ENCODE results near the gene CHCHD6.

The CHCHD6 gene

DNA sequence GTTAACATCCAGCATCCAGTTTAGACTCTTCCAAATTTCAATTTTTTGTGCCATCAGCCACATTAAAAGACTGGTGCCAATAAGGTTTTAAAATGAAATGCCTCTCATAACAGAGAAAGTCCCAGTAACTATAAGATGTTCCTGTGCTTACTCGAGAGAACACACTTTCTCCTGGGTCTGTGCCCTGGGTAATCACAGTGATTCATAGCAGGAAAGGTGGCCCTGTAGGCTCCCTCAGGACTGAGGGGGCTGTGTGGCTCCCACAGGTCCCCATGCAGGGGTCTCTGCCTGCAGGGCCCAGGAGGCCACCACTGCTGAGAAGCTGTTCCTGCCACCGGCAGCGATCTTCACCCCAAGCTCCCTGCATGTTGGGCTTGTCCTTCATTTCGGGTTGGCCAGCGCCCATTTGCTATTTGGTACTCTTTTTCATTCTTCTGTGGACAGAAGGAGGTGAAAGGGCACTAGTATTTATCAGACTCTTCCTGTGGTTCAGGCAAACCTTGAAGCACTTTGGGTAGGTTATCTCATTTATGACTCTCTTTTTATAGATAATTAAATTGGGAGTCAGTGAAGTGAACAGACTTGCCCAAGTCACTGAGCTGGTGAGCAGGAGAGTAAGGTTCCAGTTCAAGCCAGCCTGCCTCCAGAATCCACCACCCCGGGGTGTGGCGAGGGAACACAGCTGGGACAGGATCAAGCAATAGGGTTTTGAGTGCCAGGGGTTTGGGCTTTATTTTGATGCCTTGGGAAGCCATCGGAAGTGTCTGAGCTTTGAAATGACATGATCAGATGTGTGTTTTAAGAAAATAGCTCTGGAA, 234.7 kb downstream of the CHCHD6 start:
- DNase-seq = no peak

GRCh38 chr3:126939338-126939718, 235.3 kb downstream of the CHCHD6 start:
- DNase-seq = peak in 14 of 56 donors; percentile 9 to 56 (median 15)

- DNase-seq = no peak
These were observed 235.7 kb downstream of the CHCHD6 start for GRCh38 chr3:126939733-126940132.

DNA sequence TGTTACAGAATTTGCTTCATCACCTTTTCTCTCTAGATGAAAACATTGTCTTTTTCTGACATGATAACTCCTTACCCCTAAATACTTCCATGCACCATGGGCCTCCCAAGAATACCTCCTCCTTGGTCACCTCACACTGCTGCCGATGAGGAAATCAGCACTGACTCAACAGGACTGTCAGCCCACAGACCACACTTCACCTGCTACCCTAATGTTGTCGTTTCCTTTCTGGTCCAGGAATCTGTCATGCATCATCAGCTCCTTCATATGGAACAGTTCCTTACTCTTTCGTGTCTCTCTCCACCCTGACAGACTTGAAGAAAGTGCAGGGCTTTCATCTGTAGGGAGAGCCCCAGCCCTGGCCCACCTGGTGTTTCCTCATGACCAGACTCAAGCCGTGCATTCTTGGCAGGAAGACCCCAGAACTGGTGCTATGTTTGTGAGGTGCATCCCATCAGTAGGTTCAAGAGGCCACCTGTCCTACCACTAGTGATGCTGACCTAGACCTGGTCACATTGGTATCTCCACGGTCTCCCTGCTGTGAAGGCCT, 237.8 kb downstream of the CHCHD6 start:
- no peak for DNase-seq

- no peak for DNase-seq
These were observed 240.3 kb downstream of the CHCHD6 start for GRCh38 chr3:126944089-126944965.

GRCh38 chr3:126945171-126945721, 241.2 kb downstream of the CHCHD6 start:
- DNase-seq = no peak

- DNase-seq = no peak
These were observed 241.9 kb downstream of the CHCHD6 start for GRCh38 chr3:126945891-126946290.

DNA sequence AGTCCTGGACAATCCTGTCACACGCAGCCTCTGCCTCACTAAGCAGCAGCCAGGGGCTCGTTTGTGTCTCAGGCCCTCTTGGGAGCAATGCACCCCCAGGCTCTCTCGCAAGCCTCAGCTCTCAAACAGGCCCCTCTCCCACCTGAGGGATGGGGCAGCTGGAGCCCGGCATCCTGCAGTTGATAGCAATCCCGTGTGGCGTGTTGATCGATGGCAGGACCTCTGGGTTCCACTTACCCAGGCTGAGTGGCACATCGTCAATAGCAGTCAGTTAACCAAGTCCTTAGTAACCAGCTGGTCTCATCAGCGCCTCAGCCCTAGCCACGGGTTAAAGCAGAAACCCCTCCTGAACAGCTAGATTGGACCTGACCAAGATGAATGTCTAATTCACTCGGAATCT, 242.4 kb downstream of the CHCHD6 start:
- DNase-seq = no peak

GRCh38 chr3:126947429-126947828, 243.4 kb downstream of the CHCHD6 start:
- no peak for DNase-seq

DNA sequence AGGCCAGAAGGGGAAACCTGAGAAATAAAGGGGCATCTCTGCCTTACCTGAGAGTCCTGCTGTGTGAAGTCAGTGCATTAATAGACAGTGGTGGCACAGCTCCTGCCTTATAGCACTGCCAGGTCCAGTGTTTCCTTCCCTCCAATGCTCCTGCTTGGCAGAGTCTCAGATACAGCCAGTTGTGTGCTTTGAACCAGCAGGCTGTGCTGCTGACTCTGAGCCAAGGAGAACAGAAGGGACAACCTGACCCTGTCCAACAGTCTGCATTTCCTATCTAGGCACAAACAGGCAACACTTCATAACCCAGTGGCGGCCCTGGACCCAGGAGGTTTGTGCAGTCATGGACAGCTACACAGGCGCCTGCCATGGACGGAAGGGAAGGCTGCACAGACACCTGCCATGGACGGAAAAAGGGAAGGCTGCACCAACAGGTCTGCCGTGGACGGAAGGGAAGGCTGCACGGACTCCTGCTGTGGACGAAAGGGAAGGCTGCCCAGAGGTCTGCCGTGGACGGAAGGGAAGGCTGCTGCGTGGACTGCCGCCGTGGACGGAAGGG, 245.0 kb downstream of the CHCHD6 start:
- no peak for DNase-seq

GRCh38 chr3:126951561-126951960, 247.5 kb downstream of the CHCHD6 start:
- no peak for DNase-seq

DNA sequence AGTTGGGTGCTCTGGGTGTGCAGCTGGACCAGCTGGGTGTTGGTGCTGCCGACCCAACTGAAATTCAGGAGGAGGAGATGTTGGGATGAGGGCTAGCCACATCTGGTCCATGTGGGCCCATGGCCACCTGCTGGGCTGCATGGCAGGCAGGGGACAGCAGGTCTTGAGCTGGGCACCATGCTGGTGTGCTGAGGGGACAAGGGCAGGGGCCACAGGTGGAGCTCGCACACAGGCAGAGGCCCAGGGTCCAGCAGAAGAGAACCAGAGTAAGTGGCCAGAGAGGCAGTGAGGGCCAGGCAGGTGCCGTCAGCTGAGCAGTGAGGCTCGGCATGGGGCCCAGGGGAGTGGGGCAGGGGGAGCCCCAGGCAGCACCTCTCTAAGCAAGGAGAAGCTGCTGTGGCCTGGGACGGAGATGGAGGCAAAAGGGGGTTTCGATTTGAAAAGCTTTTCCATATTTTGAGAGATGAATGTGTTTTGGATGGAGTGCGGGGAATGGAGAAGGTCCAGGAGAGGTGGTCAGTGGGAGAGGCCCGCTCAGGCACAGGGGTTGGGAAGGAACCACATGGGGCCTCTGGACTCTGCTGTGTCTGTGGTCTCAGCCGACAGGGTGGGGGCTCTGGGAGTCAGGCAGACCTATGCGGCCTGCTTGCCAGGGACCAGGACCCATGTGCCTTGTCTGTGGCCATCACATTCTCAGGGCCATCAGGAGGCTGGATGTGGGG, 248.4 kb downstream of the CHCHD6 start:
- no peak for DNase-seq

GRCh38 chr3:126952983-126953660, 249.1 kb downstream of the CHCHD6 start:
- DNase-seq = no peak

GRCh38 chr3:126954141-126954842, 250.3 kb downstream of the CHCHD6 start:
- no peak for DNase-seq

GRCh38 chr3:126955004-126955790, 251.2 kb downstream of the CHCHD6 start:
- DNase-seq = no peak

DNA sequence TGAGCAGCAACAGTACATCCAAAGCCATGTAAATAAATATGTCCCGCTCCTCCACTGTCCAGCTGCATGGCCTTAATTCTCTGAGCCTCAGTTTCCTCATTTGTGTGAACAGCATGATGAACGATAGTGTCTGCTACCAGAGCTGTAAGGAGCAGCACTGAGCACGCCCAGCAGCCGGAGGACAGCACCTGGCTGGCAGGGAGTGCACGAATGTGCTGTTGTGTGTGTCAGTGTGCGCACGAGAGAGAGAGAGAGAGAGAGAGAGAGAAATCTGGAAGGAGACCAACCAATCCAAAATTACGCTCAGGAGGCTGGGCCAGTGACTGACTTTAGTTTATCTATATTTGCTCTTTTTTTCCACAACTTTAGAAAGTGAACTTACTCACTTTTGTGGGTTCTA, 252.3 kb downstream of the CHCHD6 start:
- DNase-seq = no peak

- no peak for DNase-seq
These were observed 253.0 kb downstream of the CHCHD6 start for GRCh38 chr3:126956866-126957650.

All from nucleus accumbens (tissue), 56 donors.